ENCODE measurements around the gene SP3. TPM values are rescaled to one million over a fixed set of nuclear protein-coding genes. Genes with fewer than 3 reads are reported as not detected.
"Not testable (repeated sequence)": the region's sequence is repeated elsewhere in the genome, so short reads cannot be mapped to it uniquely, and the experiment has no call there.

SP3 gene
- total and polyA plus RNA-seq, 2 experiments from 2014 or later = 24.1 to 110 TPM

GRCh38 chr2:173892341-173892740 lies 72.8 kb downstream of the SP3 start (continued):
- TF ChIP-seq STAT1 (IDR thresholded peaks at IDR 0.05; ENCODE audit: unreplicated experiment) = no peak
- no peak for TF ChIP-seq REST (IDR thresholded peaks at IDR 0.05; ENCODE audit: unreplicated experiment)
- no peak for TF ChIP-seq ZNF114 (CRISPR knock-in tag; IDR thresholded peaks at IDR 0.05)
- no peak for TF ChIP-seq ETS1 (IDR thresholded peaks at IDR 0.05)
- TF ChIP-seq NANOG (IDR thresholded peaks at IDR 0.05; ENCODE audit: borderline replicate concordance) = no peak

GRCh38 chr2:173891315-173892037 lies 73.7 kb downstream of the SP3 start:
- Histone ChIP-seq H3K27me3 (ENCODE audit: insufficient read depth) (no peaks in the 10 kb centered on the region), H3K27ac (ENCODE audit: low read depth) (no peak overlapping the region), H3K79me2 (replicated peaks; ENCODE audit: insufficient read depth) (no peaks in the 10 kb centered on the region), H3F3A (replicated peaks; ENCODE audit: low read depth) (no peaks in the 10 kb centered on the region), H2AFZ (no peak overlapping the region), H3K4me1 (ENCODE audit: insufficient read depth) (no peaks in the 10 kb centered on the region), H3K4me3 (no peak overlapping the region), H3K4me2 (no peak overlapping the region), H3K9me2 (ENCODE audit: insufficient read depth) (peaks cover 9% of the 10 kb centered on the region), H4K20me1 (replicated peaks; ENCODE audit: insufficient read depth) (no peaks in the 10 kb centered on the region), H3K36me3 (ENCODE audit: insufficient read depth) (no peaks in the 10 kb centered on the region)
- TF ChIP-seq CREB1 (CRISPR knock-in tag; IDR thresholded peaks at IDR 0.05; ENCODE audit: low read depth) (no peak), CTCF (conservative IDR thresholded peaks at IDR 0.05; ENCODE audit: low read depth in 2 of 2) (no peak), EZH2phosphoT487 (IDR thresholded peaks at IDR 0.05; ENCODE audit: unreplicated experiment) (no peak)
- Mint-ChIP-seq H3K27ac (no peak overlapping the region), H3K4me1 (no peaks in the 10 kb centered on the region), H3K36me3 (ENCODE audit: low read depth) (peaks cover 21% of the 10 kb centered on the region), H3K9me3 (peaks cover 45% of the 10 kb centered on the region), H3K4me3 (no peak overlapping the region), H3K27me3 (ENCODE audit: insufficient read depth, low read depth, poor library complexity) (peaks cover 3% of the 10 kb centered on the region)
- ATAC-seq (no peak), DNase-seq (ENCODE audit: low spot score) (no peak)

GRCh38 chr2:173889464-173889863 lies 75.7 kb downstream of the SP3 start:
- H3K4me3 ChIP-seq; H3K9me2 ChIP-seq (ENCODE audit: insufficient read depth); H4K20me1 ChIP-seq (replicated peaks; ENCODE audit: insufficient read depth); H3K79me2 ChIP-seq (replicated peaks; ENCODE audit: insufficient read depth); H3K27me3 Mint-ChIP-seq (ENCODE audit: insufficient read depth, low read depth, poor library complexity); H3K4me2 ChIP-seq; H3K4me1 ChIP-seq (ENCODE audit: insufficient read depth); H3K27ac Mint-ChIP-seq; H3K4me3 Mint-ChIP-seq; H3K36me3 ChIP-seq (ENCODE audit: insufficient read depth); ATAC-seq; H2AFZ ChIP-seq; H3K4me1 Mint-ChIP-seq; DNase-seq (ENCODE audit: low spot score); H3K27ac ChIP-seq (ENCODE audit: low read depth); H3F3A ChIP-seq (replicated peaks; ENCODE audit: low read depth); H3K27me3 ChIP-seq (ENCODE audit: insufficient read depth): not testable (repeated sequence)
- H3K36me3 Mint-ChIP-seq (ENCODE audit: low read depth) = peaks cover 32% of the 10 kb centered on the region
- peaks cover 58% of the 10 kb centered on the region for H3K9me3 Mint-ChIP-seq

Data from GM23338 (cell line).